Endometrial microvascular endothelial cells (primary cell): ENCODE measurements around the gene TMTC2. TPM values are rescaled to one million over a fixed set of nuclear protein-coding genes. Genes with fewer than 3 reads are reported as not detected.
"Not testable (repeated sequence)": the region's sequence is repeated elsewhere in the genome, so short reads cannot be mapped to it uniquely, and the experiment has no call there.

ENCODE experiments used
- in situ Hi-C: cut with HindIII; loops from 2 replicates; pipeline ENCODE4 v1.10.0; 2017; ENCODE audit warnings: low sequenced_read_pairs, low pct_unique_long_range_greater_than_20kb; ENCODE audit errors: inconsistent ontology term
- total RNA-seq: library from RNA; depleted of rRNA; stranded (reverse); fragments of >200 nt; gene quantifications from one replicate; pipeline ENCODE4 v1.2.3, GENCODE V29; 2015; ENCODE audit errors: inconsistent ontology term

The TMTC2 gene
- total RNA-seq, 1 donor from 2014 or later: 6.8 TPM

GRCh38 chr12:83075471-83075870 lies 388.8 kb downstream of the TMTC2 start:
- in situ Hi-C loops: no loop called here

GRCh38 chr12:83077041-83077440 lies 390.3 kb downstream of the TMTC2 start:
- in situ Hi-C loops: no loop called here

- in situ Hi-C loops: no loop called here
Measured at GRCh38 chr12:83082690-83083276, 396.1 kb downstream of the TMTC2 start.

- in situ Hi-C loops: no loop called here
Measured at GRCh38 chr12:83083616-83084015, 396.9 kb downstream of the TMTC2 start.

- in situ Hi-C loops: no loop called here
Measured at GRCh38 chr12:83084516-83085234, 398.0 kb downstream of the TMTC2 start.

- in situ Hi-C loops: no loop called here
Measured at GRCh38 chr12:83086023-83086422, 399.3 kb downstream of the TMTC2 start.

- in situ Hi-C loops: no loop called here
Measured at GRCh38 chr12:83089575-83089974, 402.9 kb downstream of the TMTC2 start.

GRCh38 chr12:83092129-83092528 lies 405.4 kb downstream of the TMTC2 start:
- in situ Hi-C loops: no loop called here

- in situ Hi-C loops: no loop called here
Measured at GRCh38 chr12:83092606-83093005, 405.9 kb downstream of the TMTC2 start.

- in situ Hi-C loops: no loop called here
Measured at GRCh38 chr12:83093426-83093825, 406.7 kb downstream of the TMTC2 start.

GRCh38 chr12:83097643-83098342 lies 411.1 kb downstream of the TMTC2 start:
- in situ Hi-C loops: no loop called here

GRCh38 chr12:83099436-83099835 lies 412.7 kb downstream of the TMTC2 start:
- in situ Hi-C loops: no loop called here

GRCh38 chr12:83102499-83102898 lies 415.8 kb downstream of the TMTC2 start:
- in situ Hi-C loops: no loop called here

GRCh38 chr12:83106873-83107272 lies 420.2 kb downstream of the TMTC2 start:
- in situ Hi-C loops: no loop called here

- in situ Hi-C loops: no loop called here
Measured at GRCh38 chr12:83110424-83110823, 423.7 kb downstream of the TMTC2 start.

GRCh38 chr12:83113945-83114344 lies 427.2 kb downstream of the TMTC2 start:
- in situ Hi-C loops: no loop called here

- in situ Hi-C loops: no loop called here
Measured at GRCh38 chr12:83114966-83115365, 428.3 kb downstream of the TMTC2 start.

GRCh38 chr12:83117926-83118325 lies 431.2 kb downstream of the TMTC2 start:
- in situ Hi-C loops: not testable (repeated sequence)

- in situ Hi-C loops: no loop called here
Measured at GRCh38 chr12:83121897-83122622, 435.4 kb downstream of the TMTC2 start.

- in situ Hi-C loops: no loop called here
Measured at GRCh38 chr12:83122623-83122934, 435.9 kb downstream of the TMTC2 start.
